SU-DHL-6 (cell line): Measurements from ENCODE around the gene FHL1.

ENCODE experiments used
- EZH2phosphoT487 ChIP-seq: fragments of 200-600 bp; sonication (generic), shearing (Covaris generic); conservative IDR thresholded peaks from 2 replicates; pipeline ENCODE4 v1.6.1; 2018; ENCODE audit warnings: mild to moderate bottlenecking, antibody characterized with exemption, low read length, moderate library complexity, mixed read lengths
- TF ChIP-seq, protein P1 (sequence below): fragments of 200-600 bp; sonication (generic); IDR thresholded peaks from one replicate; pipeline ENCODE4 v1.5.1; 2017; ENCODE audit warnings: antibody characterized with exemption, mild to moderate bottlenecking, low read length, moderate library complexity; ENCODE audit not compliant: insufficient read depth, poor library complexity, severe bottlenecking

DNA sequence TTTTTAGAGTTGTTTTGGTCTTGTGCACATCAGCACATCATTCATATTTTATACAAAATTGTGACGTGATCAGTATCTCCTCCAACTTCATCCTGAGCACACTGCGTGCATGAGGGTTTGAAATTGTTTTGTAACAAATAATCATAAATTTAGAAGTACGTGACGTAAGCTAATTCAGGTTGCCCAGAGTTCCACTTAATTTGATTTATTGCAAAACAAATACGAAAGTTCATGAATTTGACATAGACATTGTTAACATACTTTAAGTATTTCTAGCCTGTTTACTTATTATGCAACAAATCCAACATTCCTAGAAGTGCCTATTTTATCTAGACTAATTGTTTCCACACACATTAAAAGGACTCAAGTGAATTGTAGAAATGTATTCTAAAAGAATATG, 55.6 kb downstream of the FHL1 start:
- TF ChIP-seq, protein P1, sequence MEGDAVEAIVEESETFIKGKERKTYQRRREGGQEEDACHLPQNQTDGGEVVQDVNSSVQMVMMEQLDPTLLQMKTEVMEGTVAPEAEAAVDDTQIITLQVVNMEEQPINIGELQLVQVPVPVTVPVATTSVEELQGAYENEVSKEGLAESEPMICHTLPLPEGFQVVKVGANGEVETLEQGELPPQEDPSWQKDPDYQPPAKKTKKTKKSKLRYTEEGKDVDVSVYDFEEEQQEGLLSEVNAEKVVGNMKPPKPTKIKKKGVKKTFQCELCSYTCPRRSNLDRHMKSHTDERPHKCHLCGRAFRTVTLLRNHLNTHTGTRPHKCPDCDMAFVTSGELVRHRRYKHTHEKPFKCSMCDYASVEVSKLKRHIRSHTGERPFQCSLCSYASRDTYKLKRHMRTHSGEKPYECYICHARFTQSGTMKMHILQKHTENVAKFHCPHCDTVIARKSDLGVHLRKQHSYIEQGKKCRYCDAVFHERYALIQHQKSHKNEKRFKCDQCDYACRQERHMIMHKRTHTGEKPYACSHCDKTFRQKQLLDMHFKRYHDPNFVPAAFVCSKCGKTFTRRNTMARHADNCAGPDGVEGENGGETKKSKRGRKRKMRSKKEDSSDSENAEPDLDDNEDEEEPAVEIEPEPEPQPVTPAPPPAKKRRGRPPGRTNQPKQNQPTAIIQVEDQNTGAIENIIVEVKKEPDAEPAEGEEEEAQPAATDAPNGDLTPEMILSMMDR: no peak
- no peak for TF ChIP-seq EZH2phosphoT487
